HUES48 (cell line): ENCODE measurements around the gene GNB1.

Source experiments
- H3K27ac ChIP-seq: one replicate; pipeline ENCODE4 v1.7.0; 2013; ENCODE audit warnings: low read depth, low read length, inconsistent platforms
- H3K27me3 ChIP-seq: 2 replicates; pipeline ENCODE4 v1.6.1; 2013; ENCODE audit warnings: mild to moderate bottlenecking, low read length; ENCODE audit not compliant: control insufficient read depth, insufficient read depth
- H3K36me3 ChIP-seq: 2 replicates; pipeline ENCODE4 v1.6.1; 2013; ENCODE audit warnings: low read length; ENCODE audit not compliant: control insufficient read depth, insufficient read depth
- H3K4me1 ChIP-seq: 2 replicates; pipeline ENCODE4 v1.6.1; 2013; ENCODE audit warnings: mild to moderate bottlenecking, low read length; ENCODE audit not compliant: control insufficient read depth, insufficient read depth
- H3K4me3 ChIP-seq: 2 replicates; pipeline ENCODE4 v1.5.1; 2013; ENCODE audit warnings: mild to moderate bottlenecking, low read depth, low read length
- H3K9ac ChIP-seq: 2 replicates; pipeline ENCODE4 v1.6.1; 2013; ENCODE audit warnings: mild to moderate bottlenecking, low read depth, low read length, moderate library complexity
- H3K9me3 ChIP-seq: 2 replicates; pipeline ENCODE4 v1.6.1; 2013; ENCODE audit warnings: low read length; ENCODE audit not compliant: control insufficient read depth, insufficient read depth

GNB1 gene

GRCh38 chr1:1915911-1916840 is 25.3 kb upstream of the GNB1 start:
- H3K4me1 ChIP-seq = peaks cover 8% of the 10 kb centered on the region; the same call in 1 of the 2 replicates
- no peaks in the 10 kb centered on the region for H3K36me3 ChIP-seq
- 0 out of 2 replicates have a peak, but pooled peaks cover 4% of the 10 kb centered on the region for H3K27me3 ChIP-seq
- H3K9ac ChIP-seq = no peak overlapping the region
- H3K9me3 ChIP-seq = no peaks in the 10 kb centered on the region
- no peak overlapping the region for H3K4me3 ChIP-seq
- H3K27ac ChIP-seq = no peak overlapping the region

- Histone ChIP-seq H3K36me3 (no peaks in the 10 kb centered on the region), H3K9ac (no peak within 1 kb of the TSS), H3K4me3 (no peak within 1 kb of the TSS), H3K4me1 (peaks cover 8% of the 10 kb centered on the region; the same call in 1 of the 2 replicates), H3K27ac (no peak within 1 kb of the TSS), H3K27me3 (0 out of 2 replicates have a peak, but pooled peaks cover 4% of the 10 kb centered on the region), H3K9me3 (no peaks in the 10 kb centered on the region)
Observed at GRCh38 chr1:1914971-1915692, 24.2 kb upstream of the GNB1 start, which contains the start of gene CALML6. Gene CALML6 (plus strand): TSS chr1:1915260. CDS start chr1:1915281, 21 bp downstream.

GRCh38 chr1:1914101-1914970 is 23.4 kb upstream of the GNB1 start:
- Histone ChIP-seq H3K9me3 (no peaks in the 10 kb centered on the region), H3K4me3 (no peak overlapping the region), H3K36me3 (no peaks in the 10 kb centered on the region), H3K27ac (no peak overlapping the region), H3K27me3 (0 out of 2 replicates have a peak, but pooled peaks cover 4% of the 10 kb centered on the region), H3K4me1 (peaks cover 9% of the 10 kb centered on the region; the same call in 1 of the 2 replicates), H3K9ac (no peak overlapping the region)

GRCh38 chr1:1911350-1912041 is 20.6 kb upstream of the GNB1 start:
- Histone ChIP-seq H3K4me1 (peaks cover 4% of the 10 kb centered on the region; the same call in 1 of the 2 replicates), H3K9me3 (no peaks in the 10 kb centered on the region), H3K27ac (no peak overlapping the region), H3K27me3 (no peaks in the 10 kb centered on the region), H3K4me3 (no peak overlapping the region), H3K9ac (no peak overlapping the region), H3K36me3 (no peaks in the 10 kb centered on the region)

- Histone ChIP-seq H3K27me3 (no peaks in the 10 kb centered on the region), H3K9ac (no peak overlapping the region), H3K9me3 (no peaks in the 10 kb centered on the region), H3K36me3 (no peaks in the 10 kb centered on the region), H3K4me3 (no peak overlapping the region), H3K27ac (no peak overlapping the region), H3K4me1 (peaks cover 4% of the 10 kb centered on the region; the same call in 1 of the 2 replicates)
Observed at GRCh38 chr1:1910651-1911331, 19.9 kb upstream of the GNB1 start.

GRCh38 chr1:1910033-1910465 is 19.2 kb upstream of the GNB1 start:
- H3K9me3 ChIP-seq = no peaks in the 10 kb centered on the region
- no peak overlapping the region for H3K27ac ChIP-seq
- peak overlapping the region; percentile 71 for H3K4me3 ChIP-seq
- peaks cover 4% of the 10 kb centered on the region; the same call in 1 of the 2 replicates for H3K4me1 ChIP-seq
- H3K9ac ChIP-seq = peak overlapping the region; percentile 67; the same call in 1 of the 2 replicates
- no peaks in the 10 kb centered on the region for H3K36me3 ChIP-seq
- no peaks in the 10 kb centered on the region for H3K27me3 ChIP-seq

GRCh38 chr1:1908506-1908791 is 17.6 kb upstream of the GNB1 start:
- Histone ChIP-seq H3K4me1 (peaks cover 4% of the 10 kb centered on the region; the same call in 1 of the 2 replicates), H3K36me3 (no peaks in the 10 kb centered on the region), H3K9me3 (no peaks in the 10 kb centered on the region), H3K27me3 (no peaks in the 10 kb centered on the region), H3K4me3 (peak overlapping the region; percentile 79), H3K27ac (no peak overlapping the region), H3K9ac (peak overlapping the region; percentile 68)

- H3K4me3 ChIP-seq = no peak overlapping the region
- no peak overlapping the region for H3K9ac ChIP-seq
- no peaks in the 10 kb centered on the region for H3K36me3 ChIP-seq
- peaks cover 4% of the 10 kb centered on the region; the same call in 1 of the 2 replicates for H3K4me1 ChIP-seq
- H3K27ac ChIP-seq = no peak overlapping the region
- no peaks in the 10 kb centered on the region for H3K9me3 ChIP-seq
- H3K27me3 ChIP-seq = no peaks in the 10 kb centered on the region
Observed at GRCh38 chr1:1907098-1907736, 16.3 kb upstream of the GNB1 start.

- H3K4me3 ChIP-seq = no peak overlapping the region
- H3K9ac ChIP-seq = no peak overlapping the region
- H3K4me1 ChIP-seq = peaks cover 4% of the 10 kb centered on the region; the same call in 1 of the 2 replicates
- H3K9me3 ChIP-seq = no peaks in the 10 kb centered on the region
- H3K27ac ChIP-seq = no peak overlapping the region
- H3K27me3 ChIP-seq = no peaks in the 10 kb centered on the region
- H3K36me3 ChIP-seq = no peaks in the 10 kb centered on the region
Observed at GRCh38 chr1:1906185-1907097, 15.6 kb upstream of the GNB1 start.
